Adrenal gland (tissue), 12 donors: Measurements from ENCODE around the gene PRELP. TPM values are rescaled to one million over a fixed set of nuclear protein-coding genes. Genes with fewer than 3 reads are reported as not detected.
A peak's percentile ranks its signal among the peaks of the same experiment; 100 is the strongest.

Experiments used
- DNase-seq, 7 donors: peaks; one replicate each; pipeline ENCODE4 v3.0.0-alpha.2; 2019 to 2020
- H3K27ac ChIP-seq, 5 donors: fragments of 200-600 bp; sonication (generic) in 4 of 5; 1 replicate in 3 of 5; 2 replicates in 2 of 5; pipeline versions ENCODE4 v1.5.1 to v1.8.0; 2016 to 2020; ENCODE audit warnings: mild to moderate bottlenecking in 1 of 5
- H3K27me3 ChIP-seq: fragments of 200-600 bp; 2 replicates; pipeline ENCODE4 v1.8.0; 2021
- H3K36me3 ChIP-seq, 2 donors: fragments of 200-600 bp; replicated peaks in 1 of 2; 1 replicate in 1 of 2; 2 replicates in 1 of 2; pipeline versions ENCODE4 v1.5.1 to v1.8.0; 2018 to 2022
- H3K4me1 ChIP-seq, 2 donors: fragments of 200-600 bp; replicated peaks in 1 of 2; 1 replicate in 1 of 2; 2 replicates in 1 of 2; pipeline versions ENCODE4 v1.5.1 to v1.8.0; 2018 to 2021
- H3K4me3 ChIP-seq, 4 donors: fragments of 200-600 bp; sonication (generic) in 3 of 4; one replicate each; pipeline ENCODE4 v1.5.1; 2016 to 2018
- H3K9me3 ChIP-seq, 3 donors: fragments of 200-600 bp; sonication (generic) in 1 of 3; replicated peaks in 1 of 3; 1 replicate in 2 of 3; 2 replicates in 1 of 3; pipeline versions ENCODE4 v1.5.1 to v1.8.0; 2016 to 2021
- CTCF ChIP-seq, 6 experiments: fragments of 450-650 bp in 4 of 6; fragments of 200-600 bp in 2 of 6; sonication (generic) in 1 of 6; IDR thresholded peaks; 1 replicate in 5 of 6; 2 replicates in 1 of 6; pipeline versions ENCODE4 v1.5.1 to v1.8.0; 2016 to 2021; ENCODE audit warnings: antibody characterized with exemption in 6 of 6, mild to moderate bottlenecking in 2 of 6, moderate library complexity in 1 of 6
- POLR2A ChIP-seq, 2 donors: fragments of 450-650 bp; IDR thresholded peaks; one replicate each; pipeline ENCODE4 v1.6.1; 2017; ENCODE audit warnings: antibody characterized with exemption in 2 of 2, mild to moderate bottlenecking in 2 of 2, moderate library complexity in 1 of 2
- WGBS, 4 donors: extraction: QIAGEN DNeasy Blood & Tissue Kit in 2 of 4; methylation state at CpG; one replicate each; pipeline versions ENCODE4 v1.1.5 to v1.1.7; 2013 to 2017; 5-methylcytosine and 5-hydroxymethylcytosine counted together
- intact Hi-C, 2 donors: fragments of 100-400 bp; cut with DNase I; formaldehyde crosslinking; loops; one replicate each; pipeline versions ENCODE4 v1.14.1 to v1.15.0; 2022 to 2023
- polyA plus RNA-seq, 3 donors: library from polyadenylated mRNA; stranded (reverse); fragments of 200-250 nt in 2 of 3; fragments of 350-450 nt in 1 of 3; fragmentation: Illumina TruSeq in 1 of 3; extraction: RNeasy Lipid Tissue Mini Kit (QIAGEN cat#74804) in 1 of 3; gene quantifications; one replicate each; pipeline ENCODE4 v1.2.3, GENCODE V29; 2013 to 2014
- total RNA-seq, 9 donors: library from RNA; depleted of rRNA in 4 of 9; stranded (reverse); fragments of >200 nt in 4 of 9; fragments of 120-200 nt in 1 of 9; fragmentation: NEBNext Ultra II Directional in 1 of 9; extraction: Animal tissue kit (Norgen Biotek cat#: 25700) in 1 of 9; gene quantifications; one replicate each; pipeline versions ENCODE4 v1.1.0 to v1.2.4, GENCODE V29; 2013 to 2023
- donor health status: healthy with polysubstance abuse.
- donor health status: Bipolar disorder and iron deficiency.
- donor health status: DM: yes; HTN: yes; CAD: no.
- donor health status: DM: no; HTN: no; CAD: no.
- donor health status: DM: no; HTN: no; CAD: no.
- donor health status: DM: yes; HTN: yes; CAD: no.

PRELP gene
- total and polyA plus RNA-seq, 12 donors, result 0.61 to 29.4 (median 13.6) TPM

GRCh38 chr1:203459671-203460201 lies 15.9 kb upstream of the PRELP start:
- DNase-seq, result no peak
- WGBS, 4 donors, result 72 to 85% (median 78%) methylated on average over 8 of the region's 8 CpGs
- Histone ChIP-seq H3K4me3 (no peak overlapping the region), H3K36me3 (no peaks in the 10 kb centered on the region), H3K9me3 (no peaks in the 10 kb centered on the region), H3K27me3 (peaks cover 12% of the 10 kb centered on the region), H3K27ac (no peak overlapping the region), H3K4me1 (no peaks in the 10 kb centered on the region)
- TF ChIP-seq POLR2A (IDR thresholded peaks at IDR 0.05) (no peak), CTCF (IDR thresholded peaks at IDR 0.05) (no peak)
- intact Hi-C loops, result no loop called here

GRCh38 chr1:203461717-203462116 lies 13.9 kb upstream of the PRELP start:
- no peaks in the 10 kb centered on the region for H3K36me3 ChIP-seq
- H3K27ac ChIP-seq, result no peak overlapping the region
- no peak overlapping the region for H3K4me3 ChIP-seq
- 75 to 79% (median 76%) methylated on average over 5 of the region's 5 CpGs for WGBS, 4 donors
- TF ChIP-seq CTCF (IDR thresholded peaks at IDR 0.05) (no peak), POLR2A (IDR thresholded peaks at IDR 0.05) (no peak)
- DNase-seq, result no peak
- intact Hi-C loops, result no loop called here
- no peaks in the 10 kb centered on the region for H3K9me3 ChIP-seq
- peaks cover 4 to 12% of the 10 kb centered on the region in 2 donors for H3K4me1 ChIP-seq
- peaks cover 10% of the 10 kb centered on the region for H3K27me3 ChIP-seq

GRCh38 chr1:203462143-203462542 lies 13.5 kb upstream of the PRELP start:
- Histone ChIP-seq H3K9me3 (no peaks in the 10 kb centered on the region), H3K4me1 (peaks cover 4 to 15% of the 10 kb centered on the region in 2 donors), H3K36me3 (no peaks in the 10 kb centered on the region), H3K27ac (no peak overlapping the region), H3K27me3 (peaks cover 8% of the 10 kb centered on the region), H3K4me3 (no peak overlapping the region)
- 82 to 100% (median 100%) methylated on average over 1 of the region's 1 CpG for WGBS, 4 donors
- intact Hi-C loops, result no loop called here
- TF ChIP-seq POLR2A (IDR thresholded peaks at IDR 0.05) (no peak), CTCF (IDR thresholded peaks at IDR 0.05) (no peak)
- DNase-seq, result no peak

- Histone ChIP-seq H3K4me3 (no peak overlapping the region), H3K36me3 (no peaks in the 10 kb centered on the region), H3K4me1 (peaks cover 4 to 15% of the 10 kb centered on the region in 2 donors), H3K9me3 (no peaks in the 10 kb centered on the region), H3K27ac (no peak overlapping the region), H3K27me3 (peaks cover 8% of the 10 kb centered on the region)
- no peak for TF ChIP-seq CTCF (IDR thresholded peaks at IDR 0.05)
- TF ChIP-seq POLR2A (IDR thresholded peaks at IDR 0.05), result no peak
- intact Hi-C loops, result no loop called here
- 63 to 78% (median 76%) methylated on average over 6 of the region's 6 CpGs for WGBS, 4 donors
- peak in 2 of 7 donors; percentile 52 to 54 for DNase-seq
Measured at GRCh38 chr1:203462878-203463277, 12.7 kb upstream of the PRELP start.
